CD14-positive monocyte (primary cell): Measurements from ENCODE around the gene TYW1. TPM values are rescaled to one million over a fixed set of nuclear protein-coding genes. Genes with fewer than 3 reads are reported as not detected.
"Not testable (repeated sequence)": the region's sequence is repeated elsewhere in the genome, so short reads cannot be mapped to it uniquely, and the experiment has no call there.

Experiments used
- DNase-seq, 3 donors: peaks; one replicate each; pipeline ENCODE4 v3.0.0-alpha.2; 2011 to 2022
- H2AFZ ChIP-seq: 2 replicates; pipeline ENCODE4 v1.6.0; 2012; ENCODE audit warnings: mild to moderate bottlenecking, low read depth, low read length, inconsistent platforms; ENCODE audit not compliant: insufficient read depth, poor library complexity, severe bottlenecking
- H3K27ac ChIP-seq, 2 donors: 1 replicate in 1 of 2; 2 replicates in 1 of 2; pipeline ENCODE4 v1.5.1; 2012 to 2013; ENCODE audit warnings: low read length in 2 of 2, control low read depth in 1 of 2, inconsistent platforms in 1 of 2, low read depth in 1 of 2, mild to moderate bottlenecking in 1 of 2
- H3K27me3 ChIP-seq, 2 donors: one replicate each; pipeline versions ENCODE4 v1.6.0 to v1.6.1; 2011 to 2013; ENCODE audit warnings: low read length in 2 of 2; ENCODE audit not compliant: control insufficient read depth in 2 of 2, insufficient read depth in 2 of 2
- H3K36me3 ChIP-seq, 2 donors: replicated peaks in 1 of 2; 1 replicate in 1 of 2; 2 replicates in 1 of 2; pipeline versions ENCODE4 v1.5.1 to v1.6.1; 2012 to 2013; ENCODE audit warnings: low read length in 2 of 2, control low read depth in 1 of 2, inconsistent platforms in 1 of 2, mild to moderate bottlenecking in 1 of 2; ENCODE audit not compliant: insufficient read depth in 2 of 2, control insufficient read depth in 1 of 2
- H3K4me1 ChIP-seq, 2 donors: 1 replicate in 1 of 2; 2 replicates in 1 of 2; pipeline versions ENCODE4 v1.5.1 to v1.6.1; 2012 to 2013; ENCODE audit warnings: low read length in 2 of 2, control low read depth in 1 of 2, inconsistent platforms in 1 of 2, mild to moderate bottlenecking in 1 of 2, moderate library complexity in 1 of 2; ENCODE audit not compliant: insufficient read depth in 2 of 2, control insufficient read depth in 1 of 2
- H3K4me2 ChIP-seq: replicated peaks from 2 replicates; pipeline ENCODE3; 2012; ENCODE audit warnings: low read length, moderate library complexity, mild to moderate bottlenecking; ENCODE audit not compliant: poor library complexity, severe bottlenecking; ENCODE audit errors: extremely low read depth
- H3K4me3 ChIP-seq, 3 experiments: fragments of 200-600 bp in 1 of 3; sonication (generic) in 1 of 3; replicated peaks in 1 of 3; 1 replicate in 2 of 3; 2 replicates in 1 of 3; pipeline ENCODE4 v1.5.1; 2011 to 2013; ENCODE audit warnings: low read length in 3 of 3, mild to moderate bottlenecking in 3 of 3, control low read depth in 2 of 3, low read depth in 2 of 3, inconsistent platforms in 1 of 3, moderate library complexity in 1 of 3
- H3K79me2 ChIP-seq: 2 replicates; pipeline ENCODE4 v1.6.0; 2012; ENCODE audit warnings: mild to moderate bottlenecking, control low read depth, inconsistent platforms, low read length, moderate library complexity; ENCODE audit not compliant: insufficient read depth
- H3K9ac ChIP-seq: 2 replicates; pipeline ENCODE4 v1.6.0; 2017; ENCODE audit warnings: low read length, mild to moderate bottlenecking; ENCODE audit not compliant: insufficient read depth, poor library complexity, severe bottlenecking
- H3K9me3 ChIP-seq, 2 donors: replicated peaks in 1 of 2; 1 replicate in 1 of 2; 2 replicates in 1 of 2; pipeline versions ENCODE4 v1.5.1 to v1.6.1; 2012 to 2013; ENCODE audit warnings: low read length in 2 of 2, control low read depth in 1 of 2; ENCODE audit not compliant: control insufficient read depth in 1 of 2, insufficient read depth in 1 of 2
- H4K20me1 ChIP-seq: 2 replicates; pipeline ENCODE4 v1.6.0; 2012; ENCODE audit warnings: mild to moderate bottlenecking, low read length, control low read depth, moderate library complexity; ENCODE audit not compliant: insufficient read depth
- H3K27ac Mint-ChIP-seq, 7 donors: one replicate each; pipeline ENCODE4 v1.8.0; 2020; ENCODE audit warnings: mild to moderate bottlenecking in 7 of 7, mixed read lengths in 7 of 7, moderate library complexity in 6 of 7, inconsistent platforms in 2 of 7
- H3K27me3 Mint-ChIP-seq, 3 donors: one replicate each; pipeline ENCODE4 v1.8.0; 2021 to 2022; ENCODE audit warnings: low read depth in 3 of 3, mild to moderate bottlenecking in 3 of 3, mixed read lengths in 3 of 3, moderate library complexity in 3 of 3, inconsistent platforms in 1 of 3
- H3K36me3 Mint-ChIP-seq, 2 donors: one replicate each; pipeline ENCODE4 v1.8.0; 2020; ENCODE audit warnings: mixed read lengths in 2 of 2, inconsistent platforms in 1 of 2, mild to moderate bottlenecking in 1 of 2
- H3K4me1 Mint-ChIP-seq: one replicate; pipeline ENCODE4 v1.8.0; 2020; ENCODE audit warnings: mild to moderate bottlenecking, mixed read lengths
- H3K4me3 Mint-ChIP-seq, 2 donors: one replicate each; pipeline ENCODE4 v1.8.0; 2020; ENCODE audit warnings: mild to moderate bottlenecking in 2 of 2, mixed read lengths in 2 of 2, moderate library complexity in 1 of 2
- H3K9me3 Mint-ChIP-seq, 7 donors: one replicate each; pipeline ENCODE4 v1.8.0; 2020 to 2022; ENCODE audit warnings: mixed read lengths in 7 of 7, mild to moderate bottlenecking in 6 of 7, moderate library complexity in 6 of 7, inconsistent platforms in 2 of 7
- WGBS: methylation state at CpG from one replicate; pipeline ENCODE4 v1.1.5; 2013; ENCODE audit warnings: missing lambda C conversion rate; ENCODE audit not compliant: insufficient coverage; 5-methylcytosine and 5-hydroxymethylcytosine counted together
- intact Hi-C, 2 donors: fragments of 100-400 bp; cut with micrococcal nuclease; formaldehyde crosslinking; loops; one replicate each; pipeline versions ENCODE4 v1.15.0 to v1.15.1; 2023
- polyA plus RNA-seq, 3 donors: library from polyadenylated mRNA; depleted of rRNA in 1 of 3; unstranded in 2 of 3; stranded (reverse) in 1 of 3; fragments of 300-500 nt in 2 of 3; fragments of >200 nt in 1 of 3; fragmentation: Illumina TruSeq in 2 of 3; gene quantifications; 1 replicate in 2 of 3; 2 replicates in 1 of 3; pipeline ENCODE4 v1.2.3, GENCODE V29; 2012 to 2021
- TF ChIP-seq, protein P1 (sequence below): fragments of 200-600 bp; IDR thresholded peaks from one replicate; pipeline ENCODE4 v1.8.0; 2022; ENCODE audit warnings: antibody characterized with exemption, mild to moderate bottlenecking

The TYW1 gene
- polyA plus RNA-seq, 3 donors = 6.3 to 9.0 (median 7.2) TPM

DNA sequence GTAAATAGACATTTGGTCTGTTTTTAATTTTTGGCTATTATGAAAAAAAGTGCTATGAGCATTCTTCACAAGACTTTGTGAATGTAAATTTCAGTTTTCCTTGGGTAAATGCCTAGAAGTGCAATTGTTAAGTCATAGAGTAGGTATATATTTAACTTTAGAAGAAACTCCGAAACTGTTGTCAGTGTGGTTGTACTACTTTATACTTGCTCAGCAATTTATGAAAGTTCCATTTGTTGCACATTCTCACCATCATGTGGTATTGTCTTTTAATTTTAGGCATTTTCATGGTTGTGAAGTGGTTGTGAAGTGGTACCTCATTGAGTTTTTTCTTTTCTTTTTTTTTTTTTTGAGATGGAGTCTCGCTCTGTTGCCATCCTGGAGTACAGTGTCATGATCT, 60.0 kb downstream of the TYW1 start:
- Mint-ChIP-seq H3K4me1 (no peaks in the 10 kb centered on the region), H3K27me3 (no peaks in the 10 kb centered on the region), H3K27ac (no peak overlapping the region), H3K4me3 (no peak overlapping the region), H3K9me3 (peaks cover 2 to 5% (median 2%) of the 10 kb centered on the region in 7 donors), H3K36me3 (peaks cover 72 to 89% of the 10 kb centered on the region in 2 donors)
- intact Hi-C loops = no loop called here
- TF ChIP-seq, protein P1, sequence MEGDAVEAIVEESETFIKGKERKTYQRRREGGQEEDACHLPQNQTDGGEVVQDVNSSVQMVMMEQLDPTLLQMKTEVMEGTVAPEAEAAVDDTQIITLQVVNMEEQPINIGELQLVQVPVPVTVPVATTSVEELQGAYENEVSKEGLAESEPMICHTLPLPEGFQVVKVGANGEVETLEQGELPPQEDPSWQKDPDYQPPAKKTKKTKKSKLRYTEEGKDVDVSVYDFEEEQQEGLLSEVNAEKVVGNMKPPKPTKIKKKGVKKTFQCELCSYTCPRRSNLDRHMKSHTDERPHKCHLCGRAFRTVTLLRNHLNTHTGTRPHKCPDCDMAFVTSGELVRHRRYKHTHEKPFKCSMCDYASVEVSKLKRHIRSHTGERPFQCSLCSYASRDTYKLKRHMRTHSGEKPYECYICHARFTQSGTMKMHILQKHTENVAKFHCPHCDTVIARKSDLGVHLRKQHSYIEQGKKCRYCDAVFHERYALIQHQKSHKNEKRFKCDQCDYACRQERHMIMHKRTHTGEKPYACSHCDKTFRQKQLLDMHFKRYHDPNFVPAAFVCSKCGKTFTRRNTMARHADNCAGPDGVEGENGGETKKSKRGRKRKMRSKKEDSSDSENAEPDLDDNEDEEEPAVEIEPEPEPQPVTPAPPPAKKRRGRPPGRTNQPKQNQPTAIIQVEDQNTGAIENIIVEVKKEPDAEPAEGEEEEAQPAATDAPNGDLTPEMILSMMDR = no peak
- Histone ChIP-seq H3K4me3 (no peak overlapping the region), H3K79me2 (no peaks in the 10 kb centered on the region), H2AFZ (no peak overlapping the region), H3K36me3 (peaks cover 17 to 64% of the 10 kb centered on the region in 2 donors), H3K9me3 (no peaks in the 10 kb centered on the region), H3K4me1 (no peaks in the 10 kb centered on the region), H3K27me3 (no peaks in the 10 kb centered on the region), H3K9ac (no peak overlapping the region), H4K20me1 (no peaks in the 10 kb centered on the region), H3K4me2 (no peak overlapping the region), H3K27ac (no peak overlapping the region)
- WGBS = no CpG with 5 or more reads among the region's 2 CpGs
- DNase-seq = no peak

DNA sequence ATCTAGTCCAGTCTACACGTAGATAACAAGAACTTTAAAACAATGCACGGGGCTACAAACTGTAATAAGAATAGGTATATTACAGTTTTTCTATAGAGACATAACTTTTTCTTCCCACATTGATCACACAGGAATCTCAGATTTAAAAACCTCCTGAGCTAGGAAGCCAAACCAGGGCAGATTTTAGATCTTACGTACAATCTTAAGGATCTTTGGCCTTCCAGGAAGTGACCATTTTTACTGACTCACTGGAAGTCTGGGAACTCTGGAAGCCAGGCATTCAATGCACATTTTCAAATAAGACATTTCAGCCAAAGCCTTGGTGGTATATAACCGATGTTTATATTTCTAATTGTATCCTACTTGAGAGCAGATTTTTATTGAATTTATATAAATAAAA, 64.7 kb downstream of the TYW1 start:
- H3K27ac Mint-ChIP-seq, intact Hi-C loops, H3K4me3 Mint-ChIP-seq: not testable (repeated sequence)

DNA sequence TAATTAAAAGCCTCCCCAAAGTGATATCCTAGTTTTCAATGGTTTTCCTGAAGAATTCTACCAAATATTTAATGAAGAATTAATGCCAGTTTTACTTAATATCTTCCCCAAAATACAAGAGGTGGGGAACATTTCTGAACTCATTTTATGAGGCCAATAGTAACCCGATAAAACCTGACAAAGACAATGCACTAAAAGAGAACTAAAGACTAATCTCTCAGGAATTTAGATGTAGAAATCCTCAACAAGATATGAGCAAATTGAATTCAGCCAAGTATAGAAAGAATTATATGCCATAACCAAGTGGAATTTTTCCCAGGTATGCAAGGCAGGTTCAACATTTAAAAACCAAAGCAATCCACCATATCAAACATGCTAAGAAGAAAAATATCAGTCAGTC, 66.2 kb downstream of the TYW1 start:
- WGBS = no CpG with 5 or more reads among the region's 1 CpG
- H2AFZ ChIP-seq, intact Hi-C loops, H3K9me3 ChIP-seq, H3K9ac ChIP-seq, H3K4me3 ChIP-seq, H3K27me3 Mint-ChIP-seq, H4K20me1 ChIP-seq, H3K27ac Mint-ChIP-seq, H3K4me3 Mint-ChIP-seq, H3K4me2 ChIP-seq, H3K79me2 ChIP-seq, DNase-seq, H3K27me3 ChIP-seq, H3K4me1 Mint-ChIP-seq, H3K27ac ChIP-seq, H3K4me1 ChIP-seq: not testable (repeated sequence)
- peaks cover 3 to 17% (median 7%) of the 10 kb centered on the region in 7 donors for H3K9me3 Mint-ChIP-seq
- peaks cover 65 to 83% of the 10 kb centered on the region in 2 donors for H3K36me3 Mint-ChIP-seq
- peaks cover 9 to 50% of the 10 kb centered on the region in 2 donors for H3K36me3 ChIP-seq

More for the DNA sequence above, 64.7 kb downstream of the TYW1 start:
- H3K4me1 ChIP-seq, H3K79me2 ChIP-seq, H3K27me3 Mint-ChIP-seq, H3K4me3 ChIP-seq, DNase-seq, H3K4me2 ChIP-seq, H3K27me3 ChIP-seq, H4K20me1 ChIP-seq, H3K27ac ChIP-seq, H3K9me3 ChIP-seq, H3K9ac ChIP-seq, H3K4me1 Mint-ChIP-seq, H2AFZ ChIP-seq: not testable (repeated sequence)
- Mint-ChIP-seq H3K9me3 (peaks cover 3 to 17% (median 7%) of the 10 kb centered on the region in 7 donors), H3K36me3 (peaks cover 70 to 85% of the 10 kb centered on the region in 2 donors)
- WGBS = no CpG with 5 or more reads among the region's 4 CpGs
- H3K36me3 ChIP-seq = peaks cover 9 to 59% of the 10 kb centered on the region in 2 donors

DNA sequence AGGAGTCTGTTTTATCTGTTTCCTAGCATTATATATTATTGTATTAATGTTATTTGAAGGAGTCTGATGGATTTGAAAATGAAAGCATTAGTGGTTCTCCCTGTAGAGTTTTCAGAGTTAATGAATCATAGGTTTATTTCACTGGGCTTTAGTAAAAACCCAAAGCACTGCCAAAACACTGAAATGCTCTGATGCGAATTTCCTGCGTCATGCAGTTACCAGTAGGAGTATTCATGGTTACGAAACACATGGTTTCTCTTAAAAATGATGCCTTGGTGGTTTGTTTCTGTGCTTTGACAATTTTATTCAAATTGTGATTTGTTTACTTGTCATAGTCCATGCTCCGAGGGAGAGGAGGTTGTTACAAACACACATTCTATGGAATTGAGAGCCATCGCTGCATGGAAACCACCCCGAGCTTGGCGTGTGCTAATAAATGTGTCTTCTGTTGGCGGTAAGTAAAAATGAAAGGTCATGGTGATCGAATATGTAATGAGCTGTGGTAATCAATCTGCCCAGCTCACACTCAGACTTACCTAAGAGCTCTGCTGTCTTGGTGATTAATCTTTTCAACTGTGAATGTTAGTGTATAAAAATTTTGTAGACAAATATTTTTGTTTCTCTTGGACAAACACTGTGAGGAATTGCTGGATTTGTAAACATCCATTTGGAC, 70.5 kb downstream of the TYW1 start:
- WGBS = 93% methylated on average over 3 of the region's 9 CpGs
- H3K4me1 Mint-ChIP-seq, H4K20me1 ChIP-seq, H3K79me2 ChIP-seq, H3K27me3 Mint-ChIP-seq, H3K4me3 Mint-ChIP-seq, H3K27ac Mint-ChIP-seq, H3K4me3 ChIP-seq, intact Hi-C loops, H3K9me3 ChIP-seq, H2AFZ ChIP-seq, H3K4me1 ChIP-seq, H3K4me2 ChIP-seq, H3K9ac ChIP-seq, H3K27ac ChIP-seq, DNase-seq, H3K27me3 ChIP-seq: not testable (repeated sequence)
- Mint-ChIP-seq H3K36me3 (peaks cover 67 to 82% of the 10 kb centered on the region in 2 donors), H3K9me3 (peaks cover 13 to 23% (median 20%) of the 10 kb centered on the region in 7 donors)
- peaks cover 15 to 51% of the 10 kb centered on the region in 2 donors for H3K36me3 ChIP-seq
